NCI-H128 (cell line): Measurements from ENCODE around the gene AK1.
A peak's percentile ranks its signal among the peaks of the same experiment; 100 is the strongest.
"Not testable (repeated sequence)": the region's sequence is repeated elsewhere in the genome, so short reads cannot be mapped to it uniquely, and the experiment has no call there.

Experiments used
- DNase-seq: peaks from one replicate; lab custom pipeline; 2025; ENCODE audit not compliant: unreplicated experiment; lab: John Stamatoyannopoulos, UW

Gene AK1

DNA sequence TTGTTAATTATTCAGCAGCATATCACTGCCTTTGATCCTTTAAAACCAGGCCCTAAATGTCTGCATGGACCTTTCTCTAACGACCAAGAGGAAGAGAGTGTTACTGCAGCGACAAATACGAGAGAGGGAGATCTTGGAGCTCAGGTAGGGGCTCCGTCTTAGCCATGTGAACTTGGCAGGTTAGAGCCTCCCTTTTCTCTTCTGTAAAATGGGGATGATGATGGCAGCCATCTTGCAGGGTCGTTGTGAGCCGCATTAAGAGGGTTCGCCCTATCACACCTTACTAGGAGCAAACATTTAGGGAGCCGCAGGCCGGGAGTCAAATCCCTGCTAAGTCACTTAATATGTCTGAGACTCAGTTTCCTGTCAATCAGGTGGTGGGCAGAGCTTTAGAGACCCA is 24.6 kb downstream of the AK1 start:
- no peak for DNase-seq

GRCh38 chr9:127850286-127850830 is 27.1 kb downstream of the AK1 start:
- no peak for DNase-seq

DNA sequence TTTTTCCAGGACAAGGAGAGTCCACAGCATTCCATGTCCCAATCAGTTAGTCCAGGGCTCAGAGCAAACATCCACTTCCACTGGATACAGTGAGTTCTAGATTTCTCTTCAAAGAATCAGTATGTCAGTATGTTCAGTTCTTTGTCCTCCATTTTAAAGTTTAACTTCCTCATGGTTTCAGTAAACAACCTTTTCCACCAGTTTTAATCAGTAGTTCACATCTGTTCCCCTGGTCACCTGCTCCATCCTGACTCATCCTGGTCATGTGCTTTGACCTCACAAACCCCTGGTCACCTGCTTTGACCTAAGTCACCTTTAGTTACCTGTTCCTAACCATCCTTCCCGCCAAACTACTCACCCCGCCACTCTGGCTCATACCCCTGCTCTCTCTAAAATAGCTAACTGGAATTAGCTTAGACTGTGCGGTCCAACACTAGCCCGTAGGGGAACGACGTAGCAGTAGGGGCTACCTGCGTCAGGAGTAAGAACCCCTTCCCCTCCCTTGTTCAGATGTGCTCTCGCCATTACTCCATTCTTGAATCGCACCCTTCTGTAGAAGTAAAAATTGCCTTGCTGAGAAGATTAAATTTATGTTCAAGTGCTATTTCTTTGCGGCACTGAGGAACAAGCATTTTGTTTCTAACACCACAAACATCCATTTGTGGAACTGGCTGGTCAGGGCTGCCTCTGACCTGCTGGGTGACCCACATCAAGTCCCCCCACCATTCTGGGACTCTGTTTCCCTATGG is 28.5 kb downstream of the AK1 start:
- no peak for DNase-seq

DNA sequence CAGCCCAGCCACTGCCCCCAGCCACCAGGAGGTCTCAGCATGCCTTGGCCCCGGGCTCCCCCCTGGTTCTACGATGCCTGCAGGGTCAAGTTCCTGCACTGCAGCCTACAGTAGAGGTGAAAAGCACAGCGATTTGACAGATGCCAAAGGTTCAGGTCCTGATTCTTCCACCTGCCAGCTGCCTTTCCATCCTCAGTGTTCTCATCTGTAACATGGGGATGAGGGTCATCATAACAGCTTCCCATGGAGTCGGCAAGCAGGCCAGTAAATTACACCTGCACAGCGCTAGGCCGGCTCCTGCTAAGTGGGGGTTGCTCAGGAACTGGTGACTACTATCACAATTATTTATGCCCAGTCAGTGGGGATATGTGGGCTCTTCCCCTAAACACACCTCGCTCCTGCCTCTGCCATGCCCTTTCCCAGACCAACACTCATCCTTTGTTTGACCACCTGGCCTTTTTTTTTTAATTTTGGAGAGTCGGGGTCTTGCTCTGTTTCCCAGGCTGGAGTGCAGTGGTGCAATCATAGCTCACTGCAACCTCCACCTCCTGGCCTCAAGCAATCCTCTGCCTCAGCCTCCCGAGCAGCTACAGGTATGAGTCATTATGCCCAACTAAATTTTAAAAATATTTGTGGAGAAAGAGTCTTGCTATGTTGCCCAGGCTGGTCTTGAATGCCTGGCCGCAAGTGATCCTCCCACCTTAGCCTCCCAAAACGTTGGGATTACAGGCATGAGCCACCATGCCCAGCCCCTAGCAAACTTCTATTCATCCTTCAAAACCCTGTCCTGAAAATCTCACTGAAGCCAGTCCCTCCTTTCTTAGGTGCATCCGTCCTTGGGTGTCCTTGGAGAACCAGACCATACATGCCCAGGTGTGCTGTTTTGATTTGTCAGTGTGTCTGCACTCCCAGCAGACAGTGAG is 29.4 kb downstream of the AK1 start:
- no peak for DNase-seq

- DNase-seq = no peak
Observed at GRCh38 chr9:127847178-127847510, 30.3 kb downstream of the AK1 start.

GRCh38 chr9:127846443-127847177 is 30.9 kb downstream of the AK1 start:
- no peak for DNase-seq

DNA sequence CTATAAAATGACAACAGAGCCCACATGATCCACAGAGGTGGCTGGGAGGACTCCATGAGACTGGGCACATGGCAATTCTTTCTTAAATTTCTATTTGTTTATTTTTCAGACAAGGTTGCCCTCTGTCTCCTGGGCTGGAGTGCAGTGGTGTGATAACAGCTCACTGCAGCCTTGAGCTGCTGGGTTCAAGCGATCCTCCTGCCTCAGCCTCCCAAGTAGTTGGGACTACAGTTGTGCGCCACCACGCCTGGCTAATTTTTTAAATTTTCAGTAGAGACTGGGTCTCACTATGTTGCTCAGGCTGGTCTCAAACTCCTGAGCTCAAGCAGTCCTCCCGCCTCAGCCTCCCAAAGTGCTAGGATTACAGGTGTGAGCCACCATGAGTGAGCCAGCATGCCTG is 31.9 kb downstream of the AK1 start:
- DNase-seq = not testable (repeated sequence)

- no peak for DNase-seq
Observed at GRCh38 chr9:127844821-127845359, 32.6 kb downstream of the AK1 start.

GRCh38 chr9:127841087-127841835 is 36.2 kb downstream of the AK1 start:
- DNase-seq = no peak

DNA sequence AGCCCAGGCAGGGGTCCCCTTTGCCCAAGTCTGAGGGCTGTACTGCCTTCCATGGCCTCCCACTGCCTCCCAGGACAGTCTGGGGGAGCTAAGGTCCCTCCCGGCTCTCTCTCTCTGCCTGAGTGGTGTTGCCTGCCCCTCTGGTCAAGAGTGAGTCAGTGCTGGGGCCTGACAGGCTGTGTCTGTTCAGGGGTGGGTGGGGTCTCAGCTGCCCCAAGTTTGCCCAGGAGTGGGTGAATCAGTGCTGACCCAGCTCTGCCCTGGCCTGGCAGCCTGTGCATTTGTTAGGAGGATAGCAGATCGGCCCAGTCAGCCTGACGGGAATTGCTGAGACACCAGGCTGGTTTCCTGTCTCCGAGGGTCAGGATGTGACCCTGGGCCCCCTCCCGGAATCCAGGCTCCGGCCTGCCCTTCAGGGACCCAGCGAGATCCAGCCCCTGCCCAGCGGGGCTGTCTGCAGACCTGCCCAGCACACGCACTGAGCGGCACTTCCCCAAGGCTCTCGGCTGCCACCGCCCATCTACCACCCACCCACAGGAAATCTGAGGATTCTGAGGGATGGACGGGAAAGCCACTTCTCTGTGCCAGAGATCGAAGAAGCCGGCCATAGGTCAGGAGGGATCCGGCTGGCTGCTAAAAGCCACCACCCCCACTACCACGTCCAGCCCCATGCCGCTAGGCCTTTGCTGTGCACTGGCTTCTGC is 38.9 kb downstream of the AK1 start:
- DNase-seq = no peak

- DNase-seq = no peak
Observed at GRCh38 chr9:127837346-127837745, 40.1 kb downstream of the AK1 start.

DNA sequence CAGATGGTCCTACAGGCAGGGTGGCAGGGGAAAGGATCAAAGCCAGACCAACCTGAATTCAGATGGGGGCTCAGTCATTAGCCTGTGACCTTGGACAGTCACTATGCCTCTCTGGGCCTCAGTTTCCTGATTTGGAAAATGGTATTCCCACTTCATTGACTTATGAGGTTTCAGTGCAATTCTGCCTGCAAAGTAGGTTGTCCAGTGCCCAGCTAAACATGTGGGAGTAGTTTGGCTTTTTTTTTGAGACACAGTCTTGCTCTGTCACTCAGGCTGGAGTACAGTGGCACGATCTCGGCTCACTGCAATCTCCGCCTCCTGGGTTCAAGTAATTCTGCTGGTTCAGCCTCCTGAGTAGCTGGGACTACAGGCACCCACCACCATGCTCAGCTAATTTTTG is 40.9 kb downstream of the AK1 start:
- DNase-seq = not testable (repeated sequence)

DNA sequence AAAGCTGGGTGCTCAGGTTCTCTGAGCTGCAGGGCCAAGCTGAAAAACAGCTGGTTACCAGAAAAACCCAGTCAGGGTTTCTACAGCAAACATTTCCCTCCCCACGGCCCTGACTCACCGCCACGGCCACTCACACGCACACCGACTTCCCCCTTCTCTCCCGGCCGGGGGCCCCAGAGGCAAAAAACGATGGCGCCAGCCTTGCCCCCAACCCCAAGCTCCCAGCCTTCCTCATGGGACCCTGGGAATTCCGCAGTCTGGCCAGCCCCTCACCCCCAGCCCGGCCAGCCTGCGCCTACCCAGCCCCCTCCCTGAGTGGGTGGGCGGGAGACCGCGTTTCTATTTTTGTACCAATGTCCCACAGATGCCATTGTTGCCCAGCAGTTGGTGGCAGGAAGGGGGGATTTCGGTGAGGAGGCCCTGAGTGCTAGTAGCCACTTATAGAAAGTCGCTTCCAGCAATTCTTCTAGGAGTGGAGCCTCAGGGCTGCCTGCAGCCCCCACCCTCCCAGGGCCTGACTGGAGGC is 41.4 kb downstream of the AK1 start:
- DNase-seq = no peak

DNA sequence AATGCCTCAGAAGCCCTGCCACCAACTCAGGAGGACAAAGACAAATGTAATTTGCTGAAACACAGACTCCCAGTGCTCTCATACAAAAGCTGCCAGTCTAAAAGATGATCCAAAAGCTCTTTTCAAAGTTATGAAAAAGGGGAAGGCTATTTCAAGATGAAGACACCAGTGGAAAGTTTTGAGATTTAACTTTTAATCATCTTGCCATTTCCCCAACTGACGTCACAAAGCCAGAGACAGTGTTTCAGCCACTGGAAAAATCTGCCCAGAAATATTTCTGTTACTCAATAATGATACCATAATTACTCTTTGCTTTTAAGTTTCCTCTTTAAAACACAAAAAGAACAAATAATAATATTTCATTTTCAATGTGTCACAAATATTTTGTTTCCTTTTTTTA is 43.9 kb downstream of the AK1 start:
- DNase-seq = no peak

DNA sequence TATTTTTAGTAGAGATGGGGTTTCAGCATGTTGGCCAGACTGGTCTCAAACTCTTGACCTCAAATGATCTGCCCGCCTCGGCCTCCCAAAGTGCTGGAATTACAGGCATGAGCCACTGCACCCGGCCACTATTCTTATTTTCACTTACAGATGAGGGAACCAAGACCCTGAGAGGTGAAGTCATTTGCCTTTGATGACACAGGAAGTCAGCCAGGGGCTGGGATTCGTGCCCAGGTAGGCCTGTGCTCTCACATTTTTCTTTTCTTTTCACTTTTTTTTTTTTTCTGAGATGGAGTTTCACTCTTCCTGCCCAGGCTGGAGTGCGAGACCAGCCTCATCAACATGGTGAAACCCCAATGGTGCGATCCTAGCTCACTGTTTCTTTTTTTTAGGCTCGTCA is 45.2 kb downstream of the AK1 start:
- DNase-seq = no peak

DNA sequence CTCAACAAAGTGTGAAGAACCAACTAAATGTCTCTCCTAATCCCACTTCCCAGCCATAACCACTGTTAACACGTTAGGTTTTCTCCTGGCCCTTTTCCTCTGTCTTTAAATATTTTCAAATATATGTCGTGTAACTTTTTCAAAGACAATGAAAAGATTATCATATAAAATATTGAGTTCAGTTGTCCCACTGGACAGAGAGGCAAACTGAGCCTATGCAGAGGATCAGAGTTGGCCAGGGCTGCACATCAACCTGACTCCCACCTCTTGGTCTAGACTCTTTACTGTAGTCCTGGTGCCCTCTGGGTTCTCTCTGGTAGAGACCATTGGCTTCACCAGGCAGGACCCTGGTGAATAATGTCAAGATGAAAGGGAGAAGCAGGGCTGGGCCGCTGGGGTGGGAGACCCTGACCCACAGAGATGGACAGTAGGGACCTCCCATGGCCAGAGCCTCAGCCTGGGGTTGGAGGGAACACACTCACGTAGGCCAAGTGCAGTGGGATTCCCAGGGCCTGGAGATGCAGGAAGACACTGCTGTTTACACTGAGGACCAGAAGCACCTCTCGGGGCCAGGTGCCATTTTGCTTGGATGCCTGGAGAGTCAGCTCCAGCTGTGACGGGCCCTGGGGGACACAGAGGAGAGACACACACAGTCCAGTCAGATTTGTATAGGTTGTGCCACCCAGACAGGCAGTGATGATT is 48.1 kb downstream of the AK1 start:
- no peak for DNase-seq

- peak; percentile 13 for DNase-seq
Observed at GRCh38 chr9:127828262-127829031, 49.0 kb downstream of the AK1 start.

DNA sequence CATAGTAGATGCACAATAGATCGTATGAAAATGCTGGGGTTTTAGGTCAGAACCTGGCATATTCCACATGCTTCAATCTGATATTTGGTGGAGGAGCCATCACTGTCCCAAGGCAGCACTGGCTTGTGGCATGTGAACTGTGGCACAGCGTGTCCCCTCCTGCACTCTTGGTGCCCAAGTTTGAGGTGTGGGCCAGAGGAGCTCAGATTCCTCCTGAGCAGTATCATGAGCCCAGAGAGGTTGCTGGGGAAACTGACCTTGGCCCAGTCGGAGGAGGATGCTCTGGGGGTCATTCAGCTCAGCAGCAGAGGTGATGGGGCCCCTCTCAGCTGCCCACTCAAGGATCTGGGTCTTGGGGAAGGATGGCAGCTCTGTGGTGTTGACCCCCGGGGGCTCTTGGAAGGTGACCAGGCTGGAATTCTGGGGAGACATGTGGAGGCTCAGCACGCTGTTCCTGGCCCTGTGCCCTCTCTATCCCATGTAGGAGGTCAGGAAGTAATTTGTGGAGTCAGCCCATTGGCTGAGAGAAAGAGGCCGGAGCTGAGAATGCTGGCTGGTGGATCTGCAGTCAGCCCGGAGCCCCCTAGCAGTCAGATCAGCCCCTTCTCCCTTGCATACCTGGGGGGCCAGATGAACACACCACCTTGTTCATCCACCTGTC is 51.1 kb downstream of the AK1 start:
- DNase-seq = no peak
